LNCaP clone FGC (cell line): ENCODE measurements around the gene USE1.

Experiments used
- DNase-seq: peaks from one replicate; pipeline ENCODE4 v3.0.0-alpha.2; 2011; ENCODE audit warnings: low read depth
- H3K4me3 ChIP-seq: 2 replicates; pipeline ENCODE4 v1.5.1; 2011; ENCODE audit warnings: mild to moderate bottlenecking, low read depth, low read length, control low read depth
- CTCF ChIP-seq: IDR thresholded peaks from 2 replicates; pipeline ENCODE4 v1.5.1; 2012; ENCODE audit warnings: mild to moderate bottlenecking; ENCODE audit not compliant: control insufficient read depth, insufficient read depth; ENCODE audit errors: extremely low read depth

Gene USE1

GRCh38 chr19:17248011-17248776, 33.0 kb downstream of the USE1 start:
- no peak for TF ChIP-seq CTCF
- H3K4me3 ChIP-seq: no peak overlapping the region
- no peak for DNase-seq

- no peak for TF ChIP-seq CTCF
- H3K4me3 ChIP-seq: no peak overlapping the region
- DNase-seq: no peak
Observed at GRCh38 chr19:17249887-17250548, 34.9 kb downstream of the USE1 start.

GRCh38 chr19:17254636-17255035, 39.5 kb downstream of the USE1 start:
- DNase-seq: no peak
- no peak for TF ChIP-seq CTCF
- no peak overlapping the region for H3K4me3 ChIP-seq

GRCh38 chr19:17255150-17255621, 40.0 kb downstream of the USE1 start:
- no peak for DNase-seq
- TF ChIP-seq CTCF: no peak
- H3K4me3 ChIP-seq: no peak overlapping the region

GRCh38 chr19:17256130-17256529, 41.0 kb downstream of the USE1 start:
- no peak for TF ChIP-seq CTCF
- H3K4me3 ChIP-seq: no peak overlapping the region
- DNase-seq: no peak

- no peak for DNase-seq
- no peak for TF ChIP-seq CTCF
- H3K4me3 ChIP-seq: no peak overlapping the region
Observed at GRCh38 chr19:17259118-17259780, 44.1 kb downstream of the USE1 start.
